Neural cell (in vitro differentiated cells): ENCODE measurements around the gene ZSWIM7.

Experiments used
- CTCF ChIP-seq: fragments of 450-650 bp; IDR thresholded peaks from 2 replicates; pipeline ENCODE4 v1.5.1; 2014; ENCODE audit warnings: antibody characterized with exemption, mild to moderate bottlenecking, moderate library complexity; ENCODE audit not compliant: poor library complexity, severe bottlenecking
- EP300 ChIP-seq: fragments of 450-650 bp; conservative IDR thresholded peaks from 2 replicates; pipeline ENCODE4 v1.6.1; 2014; ENCODE audit warnings: antibody characterized with exemption, mild to moderate bottlenecking, moderate library complexity; ENCODE audit not compliant: poor library complexity, severe bottlenecking
- EZH2 ChIP-seq: fragments of 200-600, 300-800 bp; shearing (Covaris generic), sonication (generic); IDR thresholded peaks from 2 replicates; pipeline ENCODE4 v1.6.1; 2014; ENCODE audit warnings: antibody characterized with exemption, low read length, borderline replicate concordance, mild to moderate bottlenecking; ENCODE audit not compliant: insufficient read depth, poor library complexity, severe bottlenecking
- MXI1 ChIP-seq: fragments of 450-650 bp; conservative IDR thresholded peaks from 2 replicates; pipeline ENCODE4 v1.6.1; 2014; ENCODE audit warnings: antibody characterized with exemption, mild to moderate bottlenecking; ENCODE audit not compliant: poor library complexity, severe bottlenecking
- POLR2AphosphoS5 ChIP-seq: IDR thresholded peaks from 2 replicates; pipeline ENCODE4 v1.6.1; 2012
- RAD21 ChIP-seq: fragments of 450-650 bp; conservative IDR thresholded peaks from 2 replicates; pipeline ENCODE4 v1.6.1; 2014; ENCODE audit warnings: antibody characterized with exemption, mild to moderate bottlenecking, moderate library complexity
- SMC3 ChIP-seq: fragments of 450-650 bp; conservative IDR thresholded peaks from 2 replicates; pipeline ENCODE4 v1.6.1; 2014; ENCODE audit warnings: antibody characterized with exemption, mild to moderate bottlenecking, moderate library complexity; ENCODE audit not compliant: poor library complexity
- TAF1 ChIP-seq: IDR thresholded peaks from 2 replicates; pipeline ENCODE4 v1.6.1; 2012; ENCODE audit warnings: low read depth
- TF ChIP-seq, protein P1 (sequence below): IDR thresholded peaks from 2 replicates; pipeline ENCODE4 v1.6.1; 2012; ENCODE audit warnings: borderline replicate concordance

DNA sequence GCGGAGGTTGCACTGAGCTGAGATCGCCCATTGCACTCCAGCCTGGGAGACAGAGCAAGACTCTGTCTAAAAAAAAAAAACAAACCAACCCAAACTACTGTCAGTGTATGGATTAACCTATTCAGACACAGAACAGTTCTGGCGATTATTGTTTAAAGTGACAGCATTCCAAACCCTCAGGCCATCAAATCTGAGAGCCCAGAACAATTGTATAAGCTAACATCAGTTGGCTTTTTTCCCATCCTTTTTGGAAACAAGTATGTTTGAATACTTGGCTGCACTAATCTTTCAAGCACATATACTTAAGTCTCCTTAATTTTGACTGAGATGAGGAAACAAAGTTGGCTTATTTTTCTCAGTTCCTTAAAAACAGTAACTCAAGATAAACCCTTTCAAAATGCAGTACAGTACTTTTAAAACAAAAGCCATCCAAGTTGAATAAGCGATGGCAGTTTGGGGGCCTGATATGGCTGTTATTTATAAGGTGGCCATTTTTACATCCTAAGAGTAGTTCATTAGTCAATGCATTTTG is 1.4 kb downstream of the ZSWIM7 start:
- no peak for TF ChIP-seq EP300
- TF ChIP-seq CTCF: no peak
- TF ChIP-seq TAF1: no peak
- TF ChIP-seq EZH2: no peak
- no peak for TF ChIP-seq SMC3
- no peak for TF ChIP-seq RAD21
- TF ChIP-seq MXI1: no peak
- TF ChIP-seq POLR2AphosphoS5: no peak
- TF ChIP-seq, protein P1, sequence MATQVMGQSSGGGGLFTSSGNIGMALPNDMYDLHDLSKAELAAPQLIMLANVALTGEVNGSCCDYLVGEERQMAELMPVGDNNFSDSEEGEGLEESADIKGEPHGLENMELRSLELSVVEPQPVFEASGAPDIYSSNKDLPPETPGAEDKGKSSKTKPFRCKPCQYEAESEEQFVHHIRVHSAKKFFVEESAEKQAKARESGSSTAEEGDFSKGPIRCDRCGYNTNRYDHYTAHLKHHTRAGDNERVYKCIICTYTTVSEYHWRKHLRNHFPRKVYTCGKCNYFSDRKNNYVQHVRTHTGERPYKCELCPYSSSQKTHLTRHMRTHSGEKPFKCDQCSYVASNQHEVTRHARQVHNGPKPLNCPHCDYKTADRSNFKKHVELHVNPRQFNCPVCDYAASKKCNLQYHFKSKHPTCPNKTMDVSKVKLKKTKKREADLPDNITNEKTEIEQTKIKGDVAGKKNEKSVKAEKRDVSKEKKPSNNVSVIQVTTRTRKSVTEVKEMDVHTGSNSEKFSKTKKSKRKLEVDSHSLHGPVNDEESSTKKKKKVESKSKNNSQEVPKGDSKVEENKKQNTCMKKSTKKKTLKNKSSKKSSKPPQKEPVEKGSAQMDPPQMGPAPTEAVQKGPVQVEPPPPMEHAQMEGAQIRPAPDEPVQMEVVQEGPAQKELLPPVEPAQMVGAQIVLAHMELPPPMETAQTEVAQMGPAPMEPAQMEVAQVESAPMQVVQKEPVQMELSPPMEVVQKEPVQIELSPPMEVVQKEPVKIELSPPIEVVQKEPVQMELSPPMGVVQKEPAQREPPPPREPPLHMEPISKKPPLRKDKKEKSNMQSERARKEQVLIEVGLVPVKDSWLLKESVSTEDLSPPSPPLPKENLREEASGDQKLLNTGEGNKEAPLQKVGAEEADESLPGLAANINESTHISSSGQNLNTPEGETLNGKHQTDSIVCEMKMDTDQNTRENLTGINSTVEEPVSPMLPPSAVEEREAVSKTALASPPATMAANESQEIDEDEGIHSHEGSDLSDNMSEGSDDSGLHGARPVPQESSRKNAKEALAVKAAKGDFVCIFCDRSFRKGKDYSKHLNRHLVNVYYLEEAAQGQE: no peak
